Measurements from ENCODE around the gene CCL27.

DNA sequence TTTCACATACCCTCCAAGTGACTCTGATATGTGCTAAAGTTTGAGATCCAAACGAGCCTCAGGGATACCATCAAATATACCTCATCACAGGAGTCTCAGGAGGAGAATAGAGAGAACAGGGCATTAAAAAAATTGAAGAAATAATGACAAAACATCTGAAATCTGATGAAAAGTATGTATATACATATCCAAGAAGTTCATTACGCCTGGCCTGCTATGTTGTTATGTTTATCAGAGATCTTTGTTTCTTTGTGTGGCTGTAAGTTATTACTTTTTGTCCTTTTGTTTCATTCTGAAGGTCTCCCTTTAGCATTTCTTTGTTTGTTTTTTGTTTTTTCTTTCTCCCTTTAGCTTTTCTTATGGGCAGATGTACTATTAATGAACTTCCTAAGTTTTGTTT lies 31.1 kb upstream of the CCL27 start:
- TF ChIP-seq PHF8 (IDR thresholded peaks at IDR 0.05; ENCODE audit: borderline replicate concordance, low read depth) (no peak), JUNB (IDR thresholded peaks at IDR 0.05) (no peak), SMC3 (IDR thresholded peaks at IDR 0.05) (no peak), USF2 (IDR thresholded peaks at IDR 0.05) (no peak), CTCF (IDR thresholded peaks at IDR 0.05) (no peak), BHLHE40 (IDR thresholded peaks at IDR 0.05; ENCODE audit: low read depth, low read length) (no peak), KDM5A (IDR thresholded peaks at IDR 0.05) (no peak), PBX3 (IDR thresholded peaks at IDR 0.05) (no peak), MAZ (IDR thresholded peaks at IDR 0.05; ENCODE audit: borderline replicate concordance, low read depth, low read length) (no peak), POLR2A (IDR thresholded peaks at IDR 0.05; ENCODE audit: low read length) (no peak), EP300 (IDR thresholded peaks at IDR 0.05) (no peak), HES2 (IDR thresholded peaks at IDR 0.05) (no peak), POLR2AphosphoS2 (conservative IDR thresholded peaks at IDR 0.05; ENCODE audit: low read length) (no peak), MAFK (IDR thresholded peaks at IDR 0.05; ENCODE audit: partially characterized antibody) (no peak)
